HG03575 (cell line): ENCODE results near the gene RASSF8.

Experiments used
- ATAC-seq: cut with Tn5 transposase; IDR thresholded peaks from one replicate; pipeline ENCODE4 v1.9.1; 2021; ENCODE audit not compliant: unreplicated experiment, insufficient number of reproducible peaks, low FRiP score; ENCODE audit errors: extremely low read depth

The RASSF8 gene

DNA sequence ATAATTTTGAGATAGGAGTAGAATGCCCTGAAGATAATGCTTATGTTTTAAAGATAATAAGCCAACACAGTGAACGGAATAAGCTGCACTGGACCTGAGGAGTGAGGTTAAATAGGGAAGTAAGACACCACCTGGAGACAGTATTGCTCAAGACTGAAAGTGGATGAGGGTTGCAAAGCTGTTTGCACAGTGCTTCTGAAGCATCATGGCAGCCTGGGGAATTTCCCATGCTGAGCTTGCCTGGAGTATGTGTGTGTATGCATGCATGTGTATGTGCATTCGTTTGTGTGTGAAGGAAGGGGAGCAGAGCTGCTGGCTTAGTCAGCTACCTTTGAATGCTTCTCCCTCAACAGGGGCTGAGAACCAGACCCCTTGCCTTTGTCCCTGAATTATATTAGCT is 130.5 kb downstream of the RASSF8 start:
- ATAC-seq = peak; percentile 90

DNA sequence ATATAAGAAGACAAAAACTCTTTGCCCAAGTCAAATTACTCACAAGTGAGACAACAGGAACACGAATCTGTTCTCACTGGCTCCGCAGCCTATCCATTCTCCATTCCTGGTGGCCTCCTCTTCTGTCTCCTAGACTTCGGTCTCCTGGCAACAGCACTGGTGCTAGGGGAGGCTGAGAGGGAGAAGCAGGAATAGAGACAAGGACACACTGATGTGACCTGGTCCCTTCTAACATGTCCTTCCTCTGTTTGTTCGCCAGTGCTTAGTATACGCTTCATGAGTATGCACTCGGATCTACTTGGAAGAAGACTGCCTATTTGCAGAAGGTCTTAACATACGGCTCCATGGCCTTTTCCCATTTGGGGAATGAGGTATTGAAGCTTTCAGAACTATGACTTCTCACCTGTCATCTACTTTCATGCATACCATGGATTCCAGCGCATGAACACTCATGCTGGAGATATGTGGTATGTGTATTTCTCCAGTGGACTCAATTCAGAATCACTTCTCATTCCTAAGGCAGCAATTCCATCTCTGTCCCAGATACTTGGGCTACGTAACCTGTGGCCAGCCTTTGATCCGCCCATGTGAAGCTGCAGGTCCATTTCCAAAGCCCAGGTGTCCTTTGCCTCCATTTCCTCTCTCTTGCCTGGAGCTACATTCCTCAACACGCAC is 132.5 kb downstream of the RASSF8 start:
- ATAC-seq = no peak

DNA sequence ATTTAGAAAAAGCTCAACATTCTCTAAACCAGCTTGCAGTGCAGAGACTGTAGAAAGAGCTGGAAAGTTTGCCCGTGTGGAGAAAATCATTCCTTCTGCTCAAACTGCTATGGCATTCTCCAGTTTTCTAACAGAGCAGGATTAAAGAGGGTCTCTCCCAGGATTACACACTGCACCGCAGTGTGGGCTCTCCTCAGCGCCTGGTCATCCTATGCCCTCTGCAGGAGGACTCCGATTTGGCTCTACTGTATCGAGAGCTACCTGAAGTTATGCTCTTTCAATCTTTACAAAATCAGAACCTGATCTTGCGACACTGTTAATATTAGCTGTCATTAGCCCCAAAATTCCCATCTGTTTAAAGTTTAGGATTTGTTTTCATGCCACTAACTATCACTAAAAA is 133.3 kb downstream of the RASSF8 start:
- ATAC-seq = no peak

DNA sequence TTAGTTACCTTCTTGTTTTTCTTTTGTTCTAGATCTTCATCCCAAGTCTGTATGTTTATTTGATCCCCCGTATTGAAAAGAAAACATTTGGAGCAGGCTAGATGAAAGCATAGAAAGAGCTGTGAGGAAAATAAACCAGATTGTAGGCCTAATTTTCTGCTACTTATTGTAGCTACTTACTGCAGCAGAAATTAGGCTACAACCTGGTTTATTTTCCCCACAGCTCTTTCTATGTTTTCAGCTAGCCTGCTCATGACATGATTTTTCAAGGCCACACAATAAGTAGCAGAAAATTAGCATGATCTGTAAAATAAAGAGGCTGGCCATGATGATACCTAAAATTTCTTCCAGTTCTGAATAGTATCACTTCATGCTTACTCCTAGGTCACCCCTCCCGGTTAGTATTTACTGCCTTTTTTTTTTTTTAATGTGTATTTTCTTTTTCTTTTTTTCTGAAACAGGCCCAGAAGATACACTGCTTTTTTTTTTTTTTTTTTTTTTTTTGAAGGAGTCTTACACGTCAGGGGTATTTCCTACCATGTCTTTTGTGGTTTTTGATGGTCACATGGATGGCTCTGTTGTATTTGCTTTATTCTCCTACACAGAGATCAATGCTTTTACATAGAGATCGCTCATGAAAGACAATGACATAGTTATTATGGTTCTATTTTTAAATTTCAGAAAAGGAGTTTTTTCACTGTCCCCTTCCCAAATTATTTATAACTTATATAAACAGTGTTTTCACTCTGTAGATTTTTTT is 134.0 kb downstream of the RASSF8 start:
- ATAC-seq = no peak

DNA sequence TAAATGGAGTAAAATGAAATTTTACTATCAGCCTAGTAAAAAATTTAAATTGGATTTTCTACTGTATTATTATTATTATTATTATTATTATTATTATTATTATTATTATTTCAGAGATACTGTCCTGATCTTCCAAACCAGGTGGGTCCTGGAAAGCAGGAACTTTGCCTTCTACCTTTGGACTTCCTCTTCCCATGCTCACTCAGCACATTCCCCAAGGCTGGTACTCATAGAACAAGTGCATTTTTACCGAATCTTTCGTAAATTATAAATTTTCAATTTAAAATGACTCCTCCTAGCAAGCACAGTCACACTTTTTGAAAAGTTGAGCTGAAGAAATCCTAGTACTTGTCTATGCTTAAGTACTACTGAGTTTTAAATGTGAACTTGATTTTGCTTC is 136.7 kb downstream of the RASSF8 start:
- ATAC-seq = no peak

DNA sequence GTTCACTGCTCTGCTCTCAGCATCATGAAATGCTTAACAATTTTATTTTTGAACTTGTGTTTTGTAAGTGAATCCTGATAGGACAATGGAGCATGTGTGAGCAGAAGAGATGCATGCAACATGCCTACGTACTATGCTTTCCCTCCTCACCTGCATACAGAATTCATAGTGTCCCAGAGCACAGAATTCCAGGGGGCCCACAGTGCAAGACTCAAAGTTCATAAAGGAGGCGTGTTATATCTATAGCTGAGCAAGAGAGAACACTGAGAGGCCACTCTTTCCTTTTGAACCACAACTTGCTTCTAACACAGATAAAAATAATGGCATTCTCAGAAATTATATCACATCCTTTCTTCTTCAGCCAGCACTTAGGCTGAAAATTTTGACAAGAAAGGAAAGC is 137.6 kb downstream of the RASSF8 start:
- ATAC-seq = no peak

DNA sequence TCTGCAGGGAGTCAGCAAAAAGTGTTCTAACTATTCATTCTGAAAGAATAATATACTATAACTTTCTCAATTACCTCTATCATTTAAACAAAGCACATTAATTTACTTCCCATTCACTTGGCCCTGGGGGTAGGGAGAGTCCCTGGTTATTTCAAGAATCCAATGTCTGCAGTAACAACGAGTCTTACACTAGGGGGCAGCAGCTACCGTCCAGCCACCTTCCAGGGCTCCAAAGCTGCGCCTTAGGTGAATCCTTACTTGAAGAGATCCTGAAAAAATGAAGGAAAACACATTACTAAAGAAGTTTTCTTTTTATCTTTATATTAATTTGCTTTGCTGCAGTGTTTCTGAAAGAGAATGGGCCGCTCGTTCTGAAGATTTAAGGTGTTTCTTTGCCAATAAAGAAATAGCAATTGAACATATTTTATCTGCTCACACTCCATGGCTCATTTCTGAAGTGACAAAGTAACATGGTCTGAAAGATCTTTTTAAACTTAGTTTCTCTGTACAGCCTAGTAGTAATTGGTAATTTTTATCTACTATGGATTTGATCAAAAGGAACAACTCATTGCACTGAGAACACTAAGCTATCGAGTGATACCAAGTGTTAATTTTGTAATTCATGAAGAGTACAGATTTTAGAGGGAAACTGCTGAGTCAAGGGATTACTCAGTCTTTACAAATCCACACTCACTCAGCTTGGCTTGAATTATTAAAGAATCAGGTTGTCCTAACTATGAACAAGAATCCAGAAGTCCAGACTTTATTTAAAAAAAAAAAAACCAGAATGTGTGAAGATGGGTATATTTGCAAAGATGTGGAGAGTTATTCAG is 138.8 kb downstream of the RASSF8 start:
- no peak for ATAC-seq

DNA sequence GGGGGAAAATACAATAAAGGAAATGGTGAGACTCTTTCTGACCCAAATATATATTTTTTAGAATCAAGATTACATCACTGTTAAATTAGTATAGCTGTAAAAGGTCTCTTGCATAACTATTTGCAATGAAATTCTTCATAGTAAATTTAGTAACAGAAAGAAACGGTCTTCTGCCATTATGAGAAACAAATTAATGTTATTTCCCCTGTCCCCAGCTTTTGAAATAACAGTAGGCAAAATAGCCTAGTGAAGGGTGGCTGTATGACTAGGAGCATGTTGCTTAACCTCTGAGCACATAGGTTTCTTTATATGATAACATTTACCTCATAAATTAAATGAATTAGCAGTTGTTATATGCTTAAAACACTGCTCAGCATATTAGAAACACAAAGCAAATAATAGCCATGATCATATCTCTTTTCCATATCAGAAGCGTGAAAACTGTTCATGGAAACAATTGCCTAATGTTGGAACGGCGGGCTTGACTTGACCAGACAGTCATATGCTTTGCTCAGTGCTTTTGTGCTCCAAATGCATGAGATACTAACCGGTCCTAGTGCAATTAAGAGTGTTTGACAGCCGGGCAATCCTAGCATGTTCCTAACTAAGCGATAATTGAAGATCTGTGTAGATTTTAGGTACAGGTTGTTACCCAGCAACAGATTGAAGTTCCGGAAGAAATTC is 142.3 kb downstream of the RASSF8 start:
- ATAC-seq = no peak

DNA sequence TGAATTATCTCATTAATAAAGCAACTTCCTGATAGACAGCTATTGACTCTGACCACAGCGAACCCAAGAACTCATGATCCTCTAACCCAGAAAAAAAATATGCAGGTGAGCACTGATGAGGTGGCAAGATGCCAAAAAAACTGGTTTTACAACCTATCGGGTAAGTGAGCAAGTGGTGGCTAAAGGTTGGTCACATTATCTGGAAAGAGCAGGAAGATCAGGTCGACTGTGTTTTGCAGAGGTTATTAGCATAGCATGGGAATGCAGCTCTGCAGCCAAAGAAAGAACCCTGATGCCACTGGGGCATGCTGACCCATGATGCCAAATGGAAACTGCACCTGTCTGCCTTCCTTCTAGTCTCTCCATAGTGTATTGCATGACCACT is 142.9 kb downstream of the RASSF8 start:
- no peak for ATAC-seq

DNA sequence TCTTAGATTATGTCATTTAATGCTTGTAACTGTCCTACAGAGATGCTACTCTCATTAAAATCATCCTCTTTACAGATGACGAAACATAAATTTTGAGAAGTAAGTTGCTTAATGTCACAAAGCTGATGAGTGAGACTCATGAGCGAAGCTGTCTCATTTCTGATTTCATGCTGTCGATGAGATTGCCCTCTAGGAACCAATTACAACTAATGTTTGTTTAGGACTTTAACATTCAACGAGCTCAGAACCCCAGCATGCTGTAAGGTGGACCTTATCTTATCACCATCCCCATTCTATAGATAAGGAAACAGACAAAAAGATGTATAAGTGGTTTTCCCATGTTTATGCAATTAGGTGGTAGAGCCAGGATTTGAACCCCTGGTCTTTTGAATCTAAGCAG is 143.3 kb downstream of the RASSF8 start:
- no peak for ATAC-seq

DNA sequence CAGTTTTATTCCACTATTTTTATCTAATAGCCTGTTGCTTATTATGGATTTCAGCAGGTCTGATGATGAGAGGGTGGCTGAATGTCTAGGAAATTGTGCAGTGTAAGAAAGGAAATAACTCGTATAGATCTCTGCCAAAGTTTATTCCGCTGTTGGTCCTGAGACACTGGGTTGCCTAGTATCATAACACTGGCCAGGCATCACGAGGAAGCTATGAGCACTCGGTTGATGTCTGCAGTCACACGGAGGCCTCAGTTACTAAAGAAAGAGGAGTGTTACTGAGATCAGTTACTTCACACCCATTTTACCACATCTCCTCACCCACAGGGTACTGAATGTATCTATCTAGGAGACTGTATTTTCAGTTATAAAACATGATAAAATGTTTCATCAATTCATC is 144.5 kb downstream of the RASSF8 start:
- no peak for ATAC-seq

DNA sequence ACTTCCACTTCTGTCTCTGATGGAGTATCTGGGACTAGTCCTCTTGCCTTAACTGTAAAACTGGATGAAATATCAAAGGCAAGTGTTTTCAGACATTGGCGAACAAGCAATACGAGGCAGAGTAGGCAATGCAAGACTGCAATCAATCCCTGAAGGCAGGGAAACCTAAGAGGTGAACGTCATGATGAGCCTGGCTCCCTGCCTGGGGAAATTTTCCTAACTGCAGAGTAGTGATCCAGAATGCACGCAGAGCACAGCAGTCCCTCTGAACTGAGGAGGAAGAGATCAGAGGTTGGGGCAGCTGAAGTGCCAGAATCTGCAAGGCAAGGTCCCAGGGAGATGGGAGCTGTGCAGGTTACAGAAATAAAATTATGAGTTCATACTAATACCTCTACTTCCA is 147.9 kb downstream of the RASSF8 start:
- no peak for ATAC-seq

DNA sequence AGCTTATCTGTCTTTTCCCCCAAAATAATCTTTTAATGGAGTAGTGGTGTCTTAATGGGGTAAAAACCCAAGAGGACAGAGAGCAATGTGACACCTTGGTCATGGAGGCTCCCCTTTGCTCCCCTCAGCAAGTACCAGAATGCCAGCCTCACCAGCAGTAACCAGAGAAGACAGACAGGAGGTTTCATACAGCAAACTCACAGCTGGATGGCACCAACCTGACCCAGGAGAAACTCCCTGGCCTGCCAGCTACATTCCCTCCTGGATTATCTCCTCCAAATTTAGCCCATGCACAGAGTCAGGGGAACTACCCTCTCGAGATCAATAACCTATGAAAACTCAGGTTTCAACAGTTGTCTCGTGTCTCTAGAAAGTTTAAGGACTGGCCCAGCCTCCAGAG is 150.4 kb downstream of the RASSF8 start:
- no peak for ATAC-seq

DNA sequence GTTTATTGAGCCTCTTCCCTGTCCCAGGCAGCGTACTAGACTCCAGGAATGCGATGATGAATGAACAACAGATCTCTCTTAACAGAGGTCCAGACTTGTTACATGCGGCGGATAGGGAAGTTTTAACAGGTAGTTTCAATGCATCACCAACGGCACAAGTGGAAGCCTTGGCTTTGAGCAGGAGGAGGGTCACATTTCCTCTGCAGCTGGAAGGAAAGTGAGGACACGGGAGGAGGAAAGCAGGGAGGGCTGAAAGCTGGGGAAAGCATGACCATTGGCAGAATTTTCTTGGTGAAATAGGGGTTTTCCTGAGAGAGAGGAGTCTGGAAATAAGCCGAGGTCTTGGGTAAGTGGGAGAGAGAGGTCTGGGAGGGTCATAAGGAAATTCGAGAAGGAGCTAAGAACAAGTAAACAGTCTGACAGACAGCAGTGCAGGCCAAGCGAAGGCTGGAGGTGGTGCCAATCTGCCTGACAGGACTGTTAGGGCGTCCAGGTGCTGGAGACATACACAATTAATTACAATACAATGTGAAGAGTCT is 150.9 kb downstream of the RASSF8 start:
- ATAC-seq = no peak

DNA sequence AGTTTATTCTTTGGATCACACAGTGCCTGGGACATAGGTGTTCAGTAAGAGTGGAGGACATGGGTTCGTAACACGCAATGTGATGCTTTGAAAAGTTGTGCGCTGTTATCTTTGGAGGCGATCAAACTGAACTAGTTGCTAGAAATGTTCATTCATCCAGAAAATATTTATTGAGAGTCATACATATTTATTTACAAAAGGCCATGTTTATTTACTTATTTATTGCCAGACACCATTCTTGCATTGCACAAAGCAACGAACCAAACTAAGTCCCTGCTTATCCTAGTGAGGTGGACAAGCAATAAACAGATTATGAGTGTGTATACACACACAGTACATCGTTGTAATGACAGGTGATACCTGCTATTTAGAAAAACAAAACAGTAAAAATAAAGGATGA is 153.8 kb downstream of the RASSF8 start:
- no peak for ATAC-seq

DNA sequence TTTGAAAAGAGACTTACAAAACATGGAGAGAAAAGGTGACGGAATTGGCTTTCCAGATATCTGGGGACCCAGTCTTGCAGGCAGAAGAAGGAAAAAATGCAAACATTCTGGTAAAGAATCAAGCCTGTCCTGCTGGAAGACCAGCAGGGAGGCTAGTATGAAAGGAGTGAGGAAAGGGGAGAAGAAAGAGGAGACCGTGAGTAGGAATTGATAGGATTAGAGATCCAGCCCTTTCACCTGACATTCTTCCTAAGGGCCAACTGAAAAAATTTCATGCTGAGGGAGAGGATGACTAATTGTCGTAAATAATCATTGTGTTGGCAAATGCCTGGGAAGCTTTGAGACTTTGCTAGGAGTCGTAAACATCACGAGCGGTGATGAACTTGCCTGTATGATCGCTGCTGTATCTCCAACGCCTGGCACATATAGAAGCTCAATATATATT is 154.2 kb downstream of the RASSF8 start:
- no peak for ATAC-seq

DNA sequence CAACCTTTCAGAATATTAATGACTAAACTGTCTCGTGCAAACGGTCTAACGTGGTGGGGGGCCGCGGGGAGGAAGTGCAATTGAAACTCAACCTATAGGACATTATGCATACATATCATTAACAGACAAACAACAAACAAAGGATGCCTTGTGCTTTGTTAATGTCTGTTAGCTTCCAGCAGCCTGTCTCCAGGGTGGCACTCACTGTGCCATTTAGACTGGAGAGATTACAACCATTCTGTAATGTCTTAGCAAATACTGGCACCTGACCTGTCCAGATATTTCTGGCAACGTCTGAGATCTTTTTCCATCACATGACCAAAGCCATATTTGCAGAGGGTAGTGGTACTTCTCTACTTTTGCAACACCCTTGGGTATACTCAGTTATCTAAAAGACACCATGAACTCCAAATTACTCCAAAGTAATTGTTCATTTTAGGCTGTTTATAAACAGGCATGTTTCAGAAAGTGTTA is 154.7 kb downstream of the RASSF8 start:
- no peak for ATAC-seq

DNA sequence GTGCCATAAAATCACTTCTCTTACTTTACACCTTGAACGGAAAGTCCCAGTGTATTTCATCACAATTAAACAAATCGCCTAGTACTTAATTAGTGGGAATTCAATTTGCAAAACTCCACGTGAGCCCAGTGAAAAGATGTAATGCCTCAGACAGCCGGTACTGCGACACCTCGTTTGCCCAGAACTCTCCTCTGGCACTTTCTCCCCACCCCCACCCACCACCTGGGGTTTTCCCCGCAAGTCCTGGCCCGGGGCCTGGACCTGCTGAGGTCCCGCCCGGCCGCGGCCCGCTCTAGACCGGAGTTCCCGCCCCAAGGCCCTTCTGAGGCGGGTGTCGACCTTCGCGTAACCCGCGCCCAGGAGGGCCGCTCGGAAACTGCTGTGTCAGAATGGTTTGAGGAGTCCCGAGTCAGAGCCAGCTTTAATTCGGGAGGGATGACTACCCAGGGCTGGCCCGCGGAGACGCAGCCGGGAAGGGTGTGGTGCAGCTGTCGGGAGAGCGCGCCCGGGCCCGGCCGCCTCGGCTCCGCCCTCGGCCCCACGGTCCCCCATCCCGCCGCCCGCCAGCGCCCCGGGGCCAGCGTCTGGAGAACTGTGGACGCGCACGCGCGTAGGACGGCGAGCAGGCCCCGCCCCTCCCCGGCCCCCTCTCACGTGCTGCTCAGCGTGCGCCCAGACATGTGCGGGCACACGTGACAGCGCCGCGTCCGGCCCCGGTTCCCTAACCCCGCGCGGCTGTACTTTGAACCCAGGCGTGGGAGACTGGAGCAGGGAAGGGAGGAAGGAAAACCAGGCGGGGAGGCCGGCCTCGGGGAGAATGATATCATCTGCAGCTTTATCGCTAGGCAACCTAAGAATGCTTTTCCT is 155.6 kb downstream of the RASSF8 start:
- ATAC-seq = peak; percentile 32
